SH-SY5Y (cell line): ENCODE data around the gene PPM1K.

Source experiments
- GATA2 ChIP-seq: IDR thresholded peaks from 2 replicates; pipeline ENCODE4 v1.6.1; 2011; ENCODE audit warnings: mild to moderate bottlenecking, low read depth, low read length
- GATA3 ChIP-seq: IDR thresholded peaks from 2 replicates; pipeline ENCODE4 v1.6.1; 2011; ENCODE audit warnings: low read depth, mild to moderate bottlenecking, low read length, moderate library complexity

DNA sequence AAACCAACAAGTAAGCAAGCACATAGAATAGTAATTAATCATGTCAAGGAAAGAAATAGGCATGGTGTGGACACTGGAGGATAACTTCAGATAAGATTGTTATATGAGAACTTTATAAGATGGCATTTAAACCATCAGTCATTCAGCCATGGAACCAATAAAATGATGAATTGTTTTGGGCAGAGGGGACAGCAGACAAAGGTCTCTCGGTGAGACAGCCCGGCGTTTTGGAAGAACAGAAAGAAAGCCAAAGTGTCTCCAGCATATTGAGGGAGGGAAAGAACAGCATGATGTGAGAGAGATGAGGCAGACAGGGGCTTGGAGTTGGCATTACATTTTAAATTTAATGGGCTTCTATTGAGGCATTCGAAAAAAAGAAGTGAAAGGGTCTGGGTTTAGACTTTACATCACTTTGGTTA lies 883 bp upstream of the PPM1K start:
- TF ChIP-seq GATA2 (no peak), GATA3 (no peak)
